ENCODE results near the gene MRPL49.
A peak's percentile ranks its signal among the peaks of the same experiment; 100 is the strongest.
"Not testable (repeated sequence)": the region's sequence is repeated elsewhere in the genome, so short reads cannot be mapped to it uniquely, and the experiment has no call there.

The MRPL49 gene

DNA sequence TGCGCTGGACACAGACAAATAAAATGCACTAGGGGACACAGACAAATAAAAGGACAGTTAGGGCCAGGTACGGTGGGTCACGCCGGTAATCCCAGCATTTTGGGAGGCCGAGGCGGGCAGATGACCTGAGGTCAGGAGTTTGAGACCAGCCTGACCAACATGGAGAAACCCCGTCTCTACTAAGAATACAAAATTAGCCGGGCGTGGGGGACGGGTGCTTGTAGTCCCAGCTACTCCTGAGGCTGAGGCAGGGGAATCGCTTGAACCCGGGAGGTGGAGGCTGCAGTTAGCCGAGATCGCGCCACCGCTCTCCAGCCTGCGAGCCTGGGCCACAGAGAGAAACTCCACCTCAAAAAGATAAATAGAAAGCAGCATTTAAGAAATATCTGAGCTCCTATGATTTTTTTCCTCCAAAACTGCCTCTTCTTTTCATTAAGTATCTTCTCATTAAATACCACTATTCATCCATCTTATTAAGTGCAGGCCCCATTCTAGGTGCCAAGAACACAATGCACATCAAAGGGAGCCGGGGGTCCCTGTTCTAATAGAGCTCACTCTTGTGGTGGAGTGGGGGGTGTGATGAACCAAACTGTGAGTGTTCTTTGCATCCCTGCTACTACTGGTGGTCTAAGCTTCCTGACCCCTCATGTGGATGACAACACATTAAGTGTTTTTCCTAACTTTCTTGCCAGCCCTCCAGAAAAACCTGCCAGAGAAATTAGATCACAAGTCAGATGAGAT, 3.9 kb upstream of the MRPL49 start:
- Histone ChIP-seq H3K4me3 (ENCODE audit: low read depth, low read length) (no peak overlapping the region), H3K27me3 (replicated peaks) (no peaks in the 10 kb centered on the region), H3K27ac (no peak overlapping the region), H3K36me3 (replicated peaks) (peaks cover 38% of the 10 kb centered on the region)
- DNase-seq, result no peak
- TF ChIP-seq, protein P1, sequence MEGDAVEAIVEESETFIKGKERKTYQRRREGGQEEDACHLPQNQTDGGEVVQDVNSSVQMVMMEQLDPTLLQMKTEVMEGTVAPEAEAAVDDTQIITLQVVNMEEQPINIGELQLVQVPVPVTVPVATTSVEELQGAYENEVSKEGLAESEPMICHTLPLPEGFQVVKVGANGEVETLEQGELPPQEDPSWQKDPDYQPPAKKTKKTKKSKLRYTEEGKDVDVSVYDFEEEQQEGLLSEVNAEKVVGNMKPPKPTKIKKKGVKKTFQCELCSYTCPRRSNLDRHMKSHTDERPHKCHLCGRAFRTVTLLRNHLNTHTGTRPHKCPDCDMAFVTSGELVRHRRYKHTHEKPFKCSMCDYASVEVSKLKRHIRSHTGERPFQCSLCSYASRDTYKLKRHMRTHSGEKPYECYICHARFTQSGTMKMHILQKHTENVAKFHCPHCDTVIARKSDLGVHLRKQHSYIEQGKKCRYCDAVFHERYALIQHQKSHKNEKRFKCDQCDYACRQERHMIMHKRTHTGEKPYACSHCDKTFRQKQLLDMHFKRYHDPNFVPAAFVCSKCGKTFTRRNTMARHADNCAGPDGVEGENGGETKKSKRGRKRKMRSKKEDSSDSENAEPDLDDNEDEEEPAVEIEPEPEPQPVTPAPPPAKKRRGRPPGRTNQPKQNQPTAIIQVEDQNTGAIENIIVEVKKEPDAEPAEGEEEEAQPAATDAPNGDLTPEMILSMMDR (IDR thresholded peaks at IDR 0.05; ENCODE audit: low read depth, low read length, missing control alignments), result no peak
- in situ Hi-C loops (cut with HindIII; ENCODE audit: low pct_ligation_motif_present, low sequenced_read_pairs), result no loop called here

DNA sequence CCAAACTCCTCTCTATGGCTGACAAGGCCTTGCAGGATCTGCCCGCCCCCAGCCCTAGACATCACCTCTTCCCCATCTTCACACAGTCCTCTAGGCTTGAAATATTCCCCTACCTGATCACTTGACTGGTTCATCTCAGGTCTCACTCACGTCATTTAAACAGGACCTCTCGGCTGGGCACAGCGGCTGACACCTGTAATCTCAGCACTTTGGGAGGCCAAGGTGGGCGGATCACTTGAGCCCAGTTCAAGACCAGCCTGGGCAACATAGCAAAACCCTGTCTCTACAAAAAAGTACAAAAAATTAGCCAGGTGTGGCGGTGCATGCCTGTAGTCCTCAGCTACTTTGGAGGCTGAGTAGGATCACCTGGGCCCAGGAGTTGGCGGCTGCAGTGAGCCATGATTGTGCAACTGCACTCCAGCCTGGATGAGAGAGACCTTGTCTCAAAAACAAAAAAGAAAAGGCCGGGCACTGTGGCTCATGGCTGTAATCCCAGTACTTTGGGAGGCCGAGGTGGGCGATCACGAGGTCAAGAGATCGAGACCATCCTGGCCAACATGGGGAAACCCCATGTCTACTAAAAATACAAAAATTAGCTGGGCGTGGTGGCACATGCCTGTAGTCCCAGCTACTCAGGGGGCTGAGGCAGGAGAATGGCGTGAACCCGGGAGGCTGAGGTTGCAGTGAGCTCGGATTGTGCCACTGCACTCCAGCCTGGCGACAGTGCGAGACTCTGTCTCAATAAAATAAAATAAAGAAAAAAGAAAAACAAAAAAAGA, 3.0 kb upstream of the MRPL49 start:
- H3K4me3 ChIP-seq (ENCODE audit: low read depth, low read length); DNase-seq; in situ Hi-C loops (cut with HindIII; ENCODE audit: low pct_ligation_motif_present, low sequenced_read_pairs); H3K27ac ChIP-seq; H3K27me3 ChIP-seq (replicated peaks): not testable (repeated sequence)
- peaks cover 40% of the 10 kb centered on the region for H3K36me3 ChIP-seq (replicated peaks)

DNA sequence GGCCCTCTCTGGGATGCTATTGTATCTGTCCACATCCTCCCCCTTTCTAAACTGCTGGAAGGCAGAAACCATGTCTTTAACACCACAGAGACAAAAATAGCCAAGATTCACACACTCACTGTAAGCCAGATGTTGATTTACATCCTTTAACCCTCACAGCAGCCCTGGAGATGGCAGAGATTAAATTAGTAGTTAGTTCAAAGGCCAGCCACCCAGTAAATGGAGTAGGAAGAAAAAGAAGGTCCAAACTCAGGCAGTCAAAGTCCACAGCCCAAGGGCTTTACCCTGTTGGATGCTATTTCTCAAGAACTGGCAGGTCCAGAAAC, 2.5 kb upstream of the MRPL49 start:
- H3K36me3 ChIP-seq (replicated peaks), result peaks cover 46% of the 10 kb centered on the region
- H3K27me3 ChIP-seq (replicated peaks), result no peaks in the 10 kb centered on the region
- TF ChIP-seq, protein P1 (IDR thresholded peaks at IDR 0.05; ENCODE audit: low read depth, low read length, missing control alignments), result no peak
- H3K27ac ChIP-seq, result no peak overlapping the region
- no peak for DNase-seq
- in situ Hi-C loops (cut with HindIII; ENCODE audit: low pct_ligation_motif_present, low sequenced_read_pairs), result no loop called here
- H3K4me3 ChIP-seq (ENCODE audit: low read depth, low read length), result no peak overlapping the region

DNA sequence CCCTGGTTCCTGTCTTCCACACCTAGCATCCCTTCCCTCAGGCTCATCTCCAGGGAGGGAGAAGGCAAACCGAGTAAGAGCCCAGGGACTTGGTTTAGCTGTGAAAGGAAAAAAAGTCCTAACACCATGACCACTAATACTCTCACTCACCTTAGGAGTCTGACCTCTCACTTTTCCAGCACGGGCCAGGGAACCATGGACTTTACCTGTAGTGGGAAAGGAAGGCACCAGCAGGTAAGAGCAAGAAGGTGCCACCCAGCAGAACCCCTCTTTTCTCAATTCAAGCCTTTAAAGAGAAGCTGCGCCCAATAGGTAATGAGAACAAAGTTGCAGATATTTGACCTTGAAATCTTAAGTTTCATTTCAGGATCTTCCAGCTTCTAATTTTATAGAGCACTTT, 1.3 kb upstream of the MRPL49 start:
- TF ChIP-seq, protein P1 (IDR thresholded peaks at IDR 0.05; ENCODE audit: low read depth, low read length, missing control alignments), result no peak
- Histone ChIP-seq H3K27ac (no peak overlapping the region), H3K4me3 (ENCODE audit: low read depth, low read length) (peak overlapping the region; percentile 71), H3K36me3 (replicated peaks) (peaks cover 51% of the 10 kb centered on the region), H3K27me3 (replicated peaks) (no peaks in the 10 kb centered on the region)
- in situ Hi-C loops (cut with HindIII; ENCODE audit: low pct_ligation_motif_present, low sequenced_read_pairs), result no loop called here
- no peak for DNase-seq

DNA sequence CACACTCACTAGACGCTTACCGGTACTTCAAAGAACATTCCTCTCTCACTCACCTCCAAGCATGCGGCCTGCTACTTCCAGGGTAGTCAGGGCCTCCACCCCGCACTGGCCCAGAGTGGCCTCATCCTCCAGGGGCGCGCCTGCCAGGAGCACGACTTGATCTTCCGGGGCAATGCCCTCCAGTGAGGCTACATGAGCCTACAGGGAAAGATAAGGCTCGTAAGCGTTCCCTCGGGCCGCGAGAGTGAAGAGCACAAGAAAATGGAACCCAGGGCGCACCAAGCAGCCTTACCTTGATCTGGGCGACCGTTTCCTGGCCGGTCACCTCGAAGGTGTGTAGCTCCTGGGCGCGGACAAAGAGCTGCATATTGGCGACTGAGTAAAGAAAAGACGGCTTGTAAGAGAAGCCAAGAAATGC, 665 bp upstream of the MRPL49 start:
- in situ Hi-C loops (cut with HindIII; ENCODE audit: low pct_ligation_motif_present, low sequenced_read_pairs), result no loop called here
- H3K36me3 ChIP-seq (replicated peaks), result peaks cover 54% of the 10 kb centered on the region
- H3K27me3 ChIP-seq (replicated peaks), result no peaks in the 10 kb centered on the region
- TF ChIP-seq, protein P1 (IDR thresholded peaks at IDR 0.05; ENCODE audit: low read depth, low read length, missing control alignments), result peak; percentile 3
- peak overlapping the region; percentile 67 for H3K27ac ChIP-seq
- no peak for DNase-seq
- H3K4me3 ChIP-seq (ENCODE audit: low read depth, low read length), result peak overlapping the region; percentile 71

- Histone ChIP-seq H3K36me3 (replicated peaks) (peaks cover 65% of the 10 kb centered on the region), H3K27me3 (replicated peaks) (no peaks in the 10 kb centered on the region), H3K27ac (no peak overlapping the region), H3K4me3 (ENCODE audit: low read depth, low read length) (no peak overlapping the region)
- DNase-seq, result no peak
- in situ Hi-C loops (cut with HindIII; ENCODE audit: low pct_ligation_motif_present, low sequenced_read_pairs), result no loop called here
- TF ChIP-seq, protein P1 (IDR thresholded peaks at IDR 0.05; ENCODE audit: low read depth, low read length, missing control alignments), result no peak
These were observed 2.5 kb downstream of the MRPL49 start for GRCh38 chr11:65124480-65125196.

Measured in brain microvascular endothelial cell (primary cell).